ENCODE data around the gene FDPS.
"Not testable (repeated sequence)": the region's sequence is repeated elsewhere in the genome, so short reads cannot be mapped to it uniquely, and the experiment has no call there.

The FDPS gene

DNA sequence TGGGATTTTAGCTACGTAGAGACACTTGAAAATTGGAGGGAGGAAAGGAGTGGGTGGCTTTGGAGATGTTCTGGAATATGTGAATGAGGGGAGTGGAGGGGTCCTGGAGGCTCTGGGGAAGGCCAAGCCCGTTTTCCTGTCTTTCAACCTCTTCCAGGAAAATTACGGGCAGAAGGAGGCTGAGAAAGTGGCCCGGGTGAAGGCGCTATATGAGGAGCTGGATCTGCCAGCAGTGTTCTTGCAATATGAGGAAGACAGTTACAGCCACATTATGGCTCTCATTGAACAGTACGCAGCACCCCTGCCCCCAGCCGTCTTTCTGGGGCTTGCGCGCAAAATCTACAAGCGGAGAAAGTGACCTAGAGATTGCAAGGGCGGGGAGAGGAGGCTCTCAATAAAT is 11.6 kb downstream of the FDPS start:
- peak in 1 of 14 donors; percentile 41 for DNase-seq

DNA sequence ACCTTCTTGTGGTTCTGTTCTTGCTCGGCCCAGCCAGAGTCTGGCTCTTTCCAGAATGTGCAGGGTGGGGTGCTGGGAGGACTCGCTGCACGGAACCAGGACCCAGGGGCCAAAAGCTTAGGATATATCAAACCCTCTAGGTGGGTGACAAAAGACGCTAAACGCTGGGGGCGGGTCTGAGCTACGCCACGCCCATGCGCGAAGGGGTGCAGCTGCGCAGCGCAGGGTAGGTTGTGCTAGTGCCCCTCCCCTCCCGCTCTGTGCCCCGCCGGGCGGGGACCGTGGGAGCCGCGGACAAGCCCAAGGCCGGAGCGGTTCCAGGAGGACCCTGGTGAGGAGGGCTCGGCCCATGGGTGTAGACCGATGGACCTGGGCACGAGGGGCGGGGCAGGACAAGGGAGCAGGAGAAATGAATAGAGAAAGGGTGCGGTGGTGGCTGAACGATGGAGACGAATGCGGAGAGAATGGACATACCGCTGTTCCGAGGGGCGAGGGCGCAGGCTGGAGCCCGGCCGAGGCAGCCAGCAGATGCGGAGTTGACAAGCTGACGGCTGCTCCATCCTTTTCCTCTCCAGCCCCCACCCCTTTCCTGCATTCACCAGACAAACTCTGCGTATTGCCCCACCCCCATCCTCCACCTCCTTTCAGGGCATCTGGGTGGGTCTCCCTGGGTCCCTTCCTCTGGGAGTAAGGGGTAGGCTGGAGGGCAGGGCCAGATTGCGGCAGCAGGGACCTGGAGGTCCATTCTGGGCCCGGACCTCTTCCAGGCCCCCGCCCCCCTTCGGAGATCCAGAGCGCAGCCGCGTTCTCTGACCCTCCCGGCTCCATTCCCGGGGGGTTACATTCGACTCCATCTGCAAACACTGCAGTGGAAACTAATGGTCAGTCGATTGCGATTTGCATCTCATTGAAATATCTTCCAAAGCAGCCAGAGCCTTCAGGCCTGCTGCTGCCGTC is 12.3 kb downstream of the FDPS start, which contains the start of gene RUSC1:
TSS of gene RUSC1 (plus strand) at position 234 of the 957 bp plus-strand sequence. CDS start 880 bp downstream, outside the sequence.
- peak in 11 of 14 donors; percentile 12 to 86 (median 41) for DNase-seq

GRCh38 chr1:155321639-155322503 is 13.2 kb downstream of the FDPS start:
- peak in 1 of 14 donors; percentile 31 for DNase-seq

GRCh38 chr1:155322571-155322952 is 13.9 kb downstream of the FDPS start:
- peak in 7 of 14 donors; percentile 34 to 67 (median 57) for DNase-seq

DNA sequence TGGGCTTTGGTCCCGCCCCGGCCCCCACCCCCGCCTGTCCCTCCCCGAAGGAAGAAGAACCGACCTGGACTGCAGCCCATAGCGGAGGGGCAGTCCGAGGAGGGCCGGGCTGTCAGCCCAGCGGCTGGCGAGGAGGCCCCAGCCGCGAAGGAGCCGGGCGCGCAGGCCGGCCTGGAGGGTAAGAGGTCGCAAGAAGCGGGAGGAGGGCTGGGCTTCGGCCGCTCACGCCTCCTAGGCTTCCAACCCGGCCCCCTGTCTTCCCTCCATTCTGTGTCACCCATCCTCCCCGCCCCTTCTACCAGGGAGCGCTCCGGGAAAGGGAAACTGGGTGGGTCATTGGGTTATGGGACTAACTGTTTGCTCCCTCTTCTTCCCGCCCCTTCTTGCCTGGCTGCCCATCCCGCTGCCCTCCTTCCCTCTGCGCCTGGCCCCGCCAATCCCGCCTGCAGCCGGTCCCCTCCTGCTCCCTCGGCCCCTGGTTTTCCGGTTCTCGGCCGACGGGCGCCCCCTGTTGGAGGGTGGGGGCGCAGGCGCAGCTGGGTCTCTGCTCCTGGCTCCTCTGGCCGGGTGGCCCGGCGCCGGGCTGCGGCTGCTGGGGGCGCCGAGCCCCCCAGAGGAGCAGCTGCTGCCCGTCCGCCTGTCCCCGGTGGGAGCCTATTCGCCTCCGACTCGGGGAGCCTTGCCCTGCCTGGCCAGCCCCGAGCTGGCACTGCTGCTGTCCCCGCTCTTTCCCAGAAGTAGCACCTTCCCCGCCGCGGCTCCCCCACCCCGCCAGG is 14.5 kb downstream of the FDPS start:
- DNase-seq: peak in 13 of 14 donors; percentile 35 to 88 (median 74)

DNA sequence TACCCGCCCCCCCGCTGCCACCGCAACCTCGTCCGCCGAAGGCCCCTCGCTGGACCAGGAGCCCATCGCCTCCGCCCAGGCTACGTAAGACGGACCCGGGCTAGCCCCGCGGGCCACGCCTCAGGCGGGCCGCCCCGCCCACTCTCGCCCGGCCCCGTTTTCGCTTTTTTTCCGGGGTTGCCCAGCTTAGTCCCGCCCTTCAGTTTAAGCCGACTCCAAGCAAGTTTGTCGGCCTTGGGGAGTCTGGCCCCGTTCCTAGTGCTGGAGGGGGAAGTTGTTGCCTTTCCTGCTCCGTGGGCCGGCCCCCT is 15.0 kb downstream of the FDPS start:
- DNase-seq: peak in 12 of 14 donors; percentile 60 to 92 (median 82)

DNA sequence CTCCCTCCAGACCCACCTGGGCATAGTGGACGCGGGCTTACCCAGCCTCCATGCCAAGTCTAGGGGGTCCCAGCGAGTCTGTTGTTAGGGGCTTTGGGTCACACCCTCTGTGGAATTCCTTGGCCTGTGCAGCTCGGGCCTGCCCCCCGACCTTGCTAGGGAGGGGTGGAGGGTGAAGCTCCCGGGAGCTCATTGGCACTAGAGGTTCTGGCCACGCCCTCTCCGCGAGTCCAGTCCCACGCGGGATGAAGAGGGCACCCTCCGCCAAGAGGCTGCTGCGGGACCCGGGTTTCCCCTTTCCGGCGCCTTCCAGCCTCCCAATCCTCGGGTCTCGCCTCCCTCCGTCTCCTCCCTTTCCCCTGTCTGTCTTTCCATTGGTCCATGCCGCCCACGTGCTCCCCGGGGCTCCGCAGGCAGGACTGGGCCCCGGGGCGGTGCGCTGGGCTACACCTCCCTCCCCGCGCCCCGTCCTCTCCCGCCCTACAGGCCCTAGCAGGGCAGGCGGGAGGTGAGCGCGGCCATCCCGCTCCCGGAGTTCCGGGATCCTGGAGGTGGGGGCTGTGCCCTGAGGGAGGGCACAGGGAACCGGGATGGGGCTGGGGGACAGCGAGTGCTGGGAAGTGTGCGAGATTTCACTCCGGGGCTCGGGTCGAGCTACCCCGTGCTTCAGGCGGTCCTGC is 15.5 kb downstream of the FDPS start:
- peak; percentile 45 to 96 (median 88) for DNase-seq

- peak in 5 of 14 donors; percentile 17 to 69 (median 54) for DNase-seq
These were observed 16.3 kb downstream of the FDPS start for GRCh38 chr1:155324717-155325602.

- no peak for DNase-seq
These were observed 16.9 kb downstream of the FDPS start for GRCh38 chr1:155325603-155325893.

- no peak for DNase-seq
These were observed 17.4 kb downstream of the FDPS start for GRCh38 chr1:155326020-155326526.

DNA sequence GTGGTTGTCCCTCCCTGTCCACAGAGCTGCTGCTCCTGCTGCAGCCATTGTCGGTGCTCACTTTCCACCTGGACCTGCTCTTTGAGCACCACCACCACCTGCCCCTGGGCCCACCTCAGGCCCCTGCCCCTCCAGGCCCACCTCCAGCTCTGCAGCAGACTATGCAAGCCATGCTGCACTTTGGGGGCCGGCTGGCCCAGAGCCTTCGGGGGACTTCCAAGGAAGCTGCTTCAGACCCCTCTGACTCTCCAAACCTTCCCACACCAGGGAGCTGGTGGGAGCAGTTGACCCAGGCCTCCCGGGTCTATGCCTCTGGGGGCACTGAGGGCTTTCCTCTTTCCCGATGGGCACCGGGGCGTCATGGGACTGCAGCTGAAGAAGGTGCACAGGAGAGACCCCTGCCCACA is 18.0 kb downstream of the FDPS start:
- DNase-seq: no peak

DNA sequence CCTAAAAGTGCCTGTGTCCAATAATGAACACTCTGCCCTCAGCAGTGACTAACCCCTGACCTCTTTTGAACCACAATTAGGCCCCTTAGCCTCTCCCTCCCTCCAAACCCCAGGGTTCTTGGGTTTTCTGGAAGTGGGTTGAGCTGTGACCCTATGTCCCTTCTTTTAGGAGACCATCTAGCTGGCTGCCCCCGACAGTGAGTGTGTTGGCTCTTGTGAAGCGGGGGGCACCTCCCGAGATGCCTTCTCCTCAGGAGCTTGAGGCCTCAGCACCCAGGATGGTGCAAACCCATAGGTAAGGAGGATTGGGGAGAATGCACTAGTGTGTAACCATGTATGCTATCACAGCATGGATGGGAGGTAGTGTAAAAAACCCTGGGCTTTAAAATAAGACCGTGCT is 19.3 kb downstream of the FDPS start:
- no peak for DNase-seq

DNA sequence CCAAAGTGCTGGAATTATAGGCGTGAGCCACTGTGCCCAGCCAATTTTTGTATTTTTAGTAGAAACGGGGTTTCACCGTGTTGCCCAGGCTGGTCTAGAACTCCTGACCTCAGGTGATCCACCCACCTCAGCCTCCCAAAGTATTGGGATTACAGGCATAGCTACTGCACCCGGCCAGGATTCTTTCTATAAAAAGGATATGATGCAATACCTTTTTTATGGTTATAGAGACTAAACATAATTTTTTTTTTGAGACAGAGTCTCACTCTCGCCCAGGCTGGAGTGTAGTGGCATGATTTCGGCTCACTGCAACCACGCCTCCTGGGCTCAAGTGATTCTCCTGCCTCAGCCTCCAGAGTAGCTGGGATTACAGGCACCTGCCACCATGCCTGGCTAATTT is 20.2 kb downstream of the FDPS start:
- DNase-seq: not testable (repeated sequence)

GRCh38 chr1:155329980-155330598 is 21.4 kb downstream of the FDPS start:
- no peak for DNase-seq

DNA sequence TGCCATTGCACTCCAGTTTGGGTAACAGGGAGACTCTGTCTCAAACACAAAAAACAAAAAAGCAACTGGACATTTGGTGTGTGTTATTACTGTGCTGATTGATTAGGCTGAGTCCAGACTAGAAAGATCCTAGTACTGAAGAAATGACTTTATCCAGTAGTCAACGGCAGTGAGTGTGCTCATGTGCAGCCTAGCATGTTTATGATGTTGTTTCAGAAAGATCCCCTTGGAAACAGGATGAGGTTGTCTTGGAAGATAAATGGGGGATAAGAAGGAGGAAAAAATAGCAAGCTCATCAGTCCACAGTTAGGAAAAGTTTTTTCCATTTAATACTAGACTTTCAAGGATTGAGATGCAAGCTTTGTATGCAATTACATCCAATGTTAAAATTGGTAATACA is 26.3 kb downstream of the FDPS start:
- DNase-seq: no peak

- no peak for DNase-seq
These were observed 30.9 kb downstream of the FDPS start for GRCh38 chr1:155339515-155340097.

GRCh38 chr1:155342842-155343241 is 34.2 kb downstream of the FDPS start:
- DNase-seq: no peak

DNA sequence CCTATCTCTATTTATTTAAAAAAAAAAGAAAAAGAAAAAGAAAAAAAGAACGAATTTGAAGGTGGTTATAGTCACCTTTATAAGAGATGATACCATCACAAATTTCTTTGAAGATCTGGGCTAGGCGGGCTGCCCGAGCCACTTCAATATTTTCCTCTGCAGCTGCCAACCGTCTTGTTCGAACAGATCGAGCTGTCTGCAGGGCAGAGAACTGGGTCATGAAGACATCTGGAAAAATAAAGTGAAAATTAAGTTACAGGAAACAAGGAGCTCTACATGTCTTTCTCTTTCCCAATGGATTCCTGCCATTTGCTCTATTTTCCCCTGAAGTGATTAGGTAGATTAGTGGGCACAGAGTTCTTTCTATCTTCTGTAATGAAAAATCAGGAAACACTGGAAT is 44.0 kb downstream of the FDPS start:
- no peak for DNase-seq

- DNase-seq: no peak
These were observed 51.4 kb downstream of the FDPS start for GRCh38 chr1:155360051-155360450.
